HEK293T (cell line): ENCODE measurements around the gene RAD50.

Source experiments
- ARNT ChIP-seq: fragments of 450-650 bp; IDR thresholded peaks from 2 replicates; pipeline ENCODE4 v1.6.1; 2017; ENCODE audit warnings: mild to moderate bottlenecking
- SP1 ChIP-seq: fragments of 450-650 bp; IDR thresholded peaks from 2 replicates; pipeline ENCODE4 v1.6.1; 2017
- TARDBP ChIP-seq: fragments of 450-650 bp; IDR thresholded peaks from 2 replicates; pipeline ENCODE4 v1.6.1; 2016

- TF ChIP-seq SP1 (no peak), ARNT (no peak), TARDBP (no peak)
Measured at GRCh38 chr5:132656774-132657355, 100.1 kb downstream of the RAD50 start.
